ENCODE data around the gene KLK13. TPM values are rescaled to one million over a fixed set of nuclear protein-coding genes. Genes with fewer than 3 reads are reported as not detected.

The KLK13 gene, protein sequence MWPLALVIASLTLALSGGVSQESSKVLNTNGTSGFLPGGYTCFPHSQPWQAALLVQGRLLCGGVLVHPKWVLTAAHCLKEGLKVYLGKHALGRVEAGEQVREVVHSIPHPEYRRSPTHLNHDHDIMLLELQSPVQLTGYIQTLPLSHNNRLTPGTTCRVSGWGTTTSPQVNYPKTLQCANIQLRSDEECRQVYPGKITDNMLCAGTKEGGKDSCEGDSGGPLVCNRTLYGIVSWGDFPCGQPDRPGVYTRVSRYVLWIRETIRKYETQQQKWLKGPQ
- not detected in 2 replicates for polyA plus RNA-seq (2012; rRNA removed)
- polyA plus RNA-seq (2012; cell fraction: cytosol; rRNA removed) = not detected in 2 replicates
- polyA plus RNA-seq (2012; cell fraction: nucleus; rRNA removed) = not detected in 2 replicates

DNA sequence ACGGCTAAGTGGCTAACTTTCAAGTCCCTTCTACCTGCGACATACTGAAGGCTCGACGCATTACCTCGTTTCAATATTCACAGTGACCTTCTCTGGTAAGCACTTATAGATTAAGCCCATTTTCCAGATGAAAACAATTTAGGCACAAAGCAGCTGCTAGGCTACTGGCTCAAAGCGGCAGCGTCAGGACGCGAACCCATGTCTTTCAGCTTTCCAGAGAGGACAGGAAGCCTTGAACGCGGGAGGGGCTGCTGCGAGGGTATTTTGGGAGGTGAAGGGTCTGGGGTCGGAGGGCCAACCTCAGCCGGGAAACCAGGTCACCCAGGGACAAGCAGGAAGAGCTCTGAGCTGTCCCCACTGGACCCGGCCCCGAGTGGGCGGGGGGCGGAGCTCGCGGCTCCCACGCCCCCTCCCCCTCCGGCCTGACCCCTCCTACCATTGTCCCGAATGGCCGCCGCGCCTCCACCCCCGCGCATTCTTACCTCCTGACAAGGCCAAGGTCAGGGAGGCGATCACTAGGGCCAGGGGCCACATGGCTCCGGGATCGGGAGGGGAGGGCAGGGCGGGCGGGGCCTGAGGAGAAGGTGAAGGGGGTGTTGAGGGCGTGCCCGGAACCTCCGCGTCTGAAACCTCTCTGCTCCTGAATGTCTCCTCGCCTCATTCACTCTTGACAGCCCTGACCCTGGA, at the start of gene KLK13:
Gene KLK13 (minus strand): TSS at position 559 of the 687 bp plus-strand sequence. CDS start 25 bp downstream, at position 534.
- CTCF ChIA-PET = no interaction called here
- H3K4me1 ChIP-seq (ENCODE audit: control insufficient read depth in 1 of 2, insufficient read depth in 2 of 2, low read depth in 1 of 2, low read length in 1 of 2) = no peaks in the 10 kb centered on the region
- no peaks in the 10 kb centered on the region for H4K20me1 ChIP-seq (ENCODE audit: insufficient read depth)
- H3K9me3 ChIP-seq = no peaks in the 10 kb centered on the region
- no peak within 1 kb of the TSS for H3K4me3 ChIP-seq (ENCODE audit: low read depth in 2 of 2, low read length in 1 of 2)
- H3K9me2 ChIP-seq = no peaks in the 10 kb centered on the region
- no peak within 1 kb of the TSS for H3K27ac ChIP-seq (ENCODE audit: low read depth in 2 of 2, low read length in 1 of 2)
- 10% methylated on average over 29 of the region's 38 CpGs for WGBS (ENCODE audit: low lambda C conversion rate)
- H3K79me2 ChIP-seq (ENCODE audit: insufficient read depth) = no peaks in the 10 kb centered on the region
- H2AFZ ChIP-seq (ENCODE audit: low read depth) = no peak within 1 kb of the TSS
- POLR2A ChIA-PET = no interaction called here
- H3F3A ChIP-seq (replicated peaks; ENCODE audit: insufficient read depth) = no peaks in the 10 kb centered on the region
- peaks cover 58% of the 10 kb centered on the region; the same call in 1 of the 2 replicates for H3K27me3 ChIP-seq (ENCODE audit: insufficient read depth)
- no peaks in the 10 kb centered on the region for H3K36me3 ChIP-seq (replicated peaks in 1 of 2; ENCODE audit: control insufficient read depth in 1 of 2, insufficient read depth in 2 of 2, low read length in 1 of 2)
- no peak for DNase-seq
- no peak for TF ChIP-seq TCF12 (IDR thresholded peaks at IDR 0.05)
- no peak for TF ChIP-seq EZH2phosphoT487 (IDR thresholded peaks at IDR 0.05; ENCODE audit: borderline replicate concordance, low read depth)
- no peak for TF ChIP-seq FOXM1 (IDR thresholded peaks at IDR 0.05; ENCODE audit: low read depth)
- TF ChIP-seq GATA2 (CRISPR knock-in tag; IDR thresholded peaks at IDR 0.05) = no peak
- no peak for TF ChIP-seq RFX5 (IDR thresholded peaks at IDR 0.05; ENCODE audit: low read length)
- TF ChIP-seq, protein P1, sequence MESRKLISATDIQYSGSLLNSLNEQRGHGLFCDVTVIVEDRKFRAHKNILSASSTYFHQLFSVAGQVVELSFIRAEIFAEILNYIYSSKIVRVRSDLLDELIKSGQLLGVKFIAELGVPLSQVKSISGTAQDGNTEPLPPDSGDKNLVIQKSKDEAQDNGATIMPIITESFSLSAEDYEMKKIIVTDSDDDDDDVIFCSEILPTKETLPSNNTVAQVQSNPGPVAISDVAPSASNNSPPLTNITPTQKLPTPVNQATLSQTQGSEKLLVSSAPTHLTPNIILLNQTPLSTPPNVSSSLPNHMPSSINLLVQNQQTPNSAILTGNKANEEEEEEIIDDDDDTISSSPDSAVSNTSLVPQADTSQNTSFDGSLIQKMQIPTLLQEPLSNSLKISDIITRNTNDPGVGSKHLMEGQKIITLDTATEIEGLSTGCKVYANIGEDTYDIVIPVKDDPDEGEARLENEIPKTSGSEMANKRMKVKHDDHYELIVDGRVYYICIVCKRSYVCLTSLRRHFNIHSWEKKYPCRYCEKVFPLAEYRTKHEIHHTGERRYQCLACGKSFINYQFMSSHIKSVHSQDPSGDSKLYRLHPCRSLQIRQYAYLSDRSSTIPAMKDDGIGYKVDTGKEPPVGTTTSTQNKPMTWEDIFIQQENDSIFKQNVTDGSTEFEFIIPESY (IDR thresholded peaks at IDR 0.05; ENCODE audit: borderline replicate concordance, low read depth) = no peak
- H3K9ac ChIP-seq = no peak within 1 kb of the TSS
- H3K4me2 ChIP-seq = no peak within 1 kb of the TSS

DNA sequence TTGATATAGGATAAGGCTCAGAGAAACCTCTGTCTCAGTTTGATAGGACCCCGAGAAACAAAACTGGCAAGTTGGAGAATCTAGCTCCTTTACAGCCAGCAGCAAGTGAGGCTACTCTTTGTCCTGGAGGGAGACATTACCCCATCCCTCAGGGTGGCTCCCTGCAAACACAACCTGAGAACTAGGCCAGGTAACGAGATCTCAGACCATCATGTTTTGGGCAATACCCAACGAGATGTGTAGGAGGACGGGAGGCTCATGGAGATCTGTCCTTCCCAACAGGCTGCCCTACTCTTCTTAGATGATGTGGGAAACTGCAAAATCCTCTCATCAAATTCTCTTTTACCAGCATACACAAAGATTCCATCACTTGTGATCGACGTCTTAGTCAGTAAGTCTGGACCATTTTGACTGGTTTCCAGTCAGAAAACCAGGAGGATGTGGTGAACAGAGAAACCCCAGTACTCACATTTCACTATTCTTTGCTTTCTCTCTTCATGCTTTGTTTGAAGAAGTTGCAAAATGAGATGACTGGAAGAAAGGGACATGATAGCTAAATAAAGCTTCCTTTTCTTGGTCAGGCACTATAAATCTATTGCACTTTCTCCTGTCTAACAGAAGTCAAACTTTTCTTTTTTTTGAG, 49.3 kb upstream of the KLK13 start:
- no peak overlapping the region for H2AFZ ChIP-seq (ENCODE audit: low read depth)
- H3K9me2 ChIP-seq = no peaks in the 10 kb centered on the region
- H3K36me3 ChIP-seq (replicated peaks in 1 of 2; ENCODE audit: control insufficient read depth in 1 of 2, insufficient read depth in 2 of 2, low read length in 1 of 2) = no peaks in the 10 kb centered on the region
- H3K4me3 ChIP-seq (ENCODE audit: low read depth in 2 of 2, low read length in 1 of 2) = no peak overlapping the region
- 5% methylated on average over 6 of the region's 6 CpGs for WGBS (ENCODE audit: low lambda C conversion rate)
- H3K4me2 ChIP-seq = no peak overlapping the region
- H3K79me2 ChIP-seq (ENCODE audit: insufficient read depth) = no peaks in the 10 kb centered on the region
- H4K20me1 ChIP-seq (ENCODE audit: insufficient read depth) = no peaks in the 10 kb centered on the region
- no peaks in the 10 kb centered on the region for H3K9me3 ChIP-seq
- DNase-seq = no peak
- H3K4me1 ChIP-seq (ENCODE audit: control insufficient read depth in 1 of 2, insufficient read depth in 2 of 2, low read depth in 1 of 2, low read length in 1 of 2) = no peaks in the 10 kb centered on the region
- POLR2A ChIA-PET = no interaction called here
- H3K9ac ChIP-seq = no peak overlapping the region
- H3K27ac ChIP-seq (ENCODE audit: low read depth in 2 of 2, low read length in 1 of 2) = no peak overlapping the region
- H3K27me3 ChIP-seq (ENCODE audit: insufficient read depth) = peaks cover 68% of the 10 kb centered on the region
- H3F3A ChIP-seq (replicated peaks; ENCODE audit: insufficient read depth) = no peaks in the 10 kb centered on the region
- CTCF ChIA-PET = interaction anchor here (0.6 to 1.0 kb wide), 2 partner anchors 15 to 18 kb away, joined by 3 read pairs; no protein-coding TSS in a partner anchor
- TF ChIP-seq MXI1 (IDR thresholded peaks at IDR 0.05; ENCODE audit: low read depth, low read length) = no peak
- no peak for TF ChIP-seq ELF1 (IDR thresholded peaks at IDR 0.05)
- TF ChIP-seq RXRA (IDR thresholded peaks at IDR 0.05; ENCODE audit: borderline replicate concordance, low read depth) = no peak
- TF ChIP-seq FOXJ3 (CRISPR knock-in tag; IDR thresholded peaks at IDR 0.05) = no peak
- TF ChIP-seq EP300 (IDR thresholded peaks at IDR 0.05; ENCODE audit: borderline replicate concordance in 1 of 2, low read depth in 1 of 2, low read length in 1 of 2) = no peak
- TF ChIP-seq, protein P2, sequence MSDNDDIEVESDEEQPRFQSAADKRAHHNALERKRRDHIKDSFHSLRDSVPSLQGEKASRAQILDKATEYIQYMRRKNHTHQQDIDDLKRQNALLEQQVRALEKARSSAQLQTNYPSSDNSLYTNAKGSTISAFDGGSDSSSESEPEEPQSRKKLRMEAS (IDR thresholded peaks at IDR 0.05; ENCODE audit: low read depth) = no peak
- TF ChIP-seq SIN3A (IDR thresholded peaks at IDR 0.05; ENCODE audit: borderline replicate concordance, low read depth, low read length) = no peak
- TF ChIP-seq, protein P3, sequence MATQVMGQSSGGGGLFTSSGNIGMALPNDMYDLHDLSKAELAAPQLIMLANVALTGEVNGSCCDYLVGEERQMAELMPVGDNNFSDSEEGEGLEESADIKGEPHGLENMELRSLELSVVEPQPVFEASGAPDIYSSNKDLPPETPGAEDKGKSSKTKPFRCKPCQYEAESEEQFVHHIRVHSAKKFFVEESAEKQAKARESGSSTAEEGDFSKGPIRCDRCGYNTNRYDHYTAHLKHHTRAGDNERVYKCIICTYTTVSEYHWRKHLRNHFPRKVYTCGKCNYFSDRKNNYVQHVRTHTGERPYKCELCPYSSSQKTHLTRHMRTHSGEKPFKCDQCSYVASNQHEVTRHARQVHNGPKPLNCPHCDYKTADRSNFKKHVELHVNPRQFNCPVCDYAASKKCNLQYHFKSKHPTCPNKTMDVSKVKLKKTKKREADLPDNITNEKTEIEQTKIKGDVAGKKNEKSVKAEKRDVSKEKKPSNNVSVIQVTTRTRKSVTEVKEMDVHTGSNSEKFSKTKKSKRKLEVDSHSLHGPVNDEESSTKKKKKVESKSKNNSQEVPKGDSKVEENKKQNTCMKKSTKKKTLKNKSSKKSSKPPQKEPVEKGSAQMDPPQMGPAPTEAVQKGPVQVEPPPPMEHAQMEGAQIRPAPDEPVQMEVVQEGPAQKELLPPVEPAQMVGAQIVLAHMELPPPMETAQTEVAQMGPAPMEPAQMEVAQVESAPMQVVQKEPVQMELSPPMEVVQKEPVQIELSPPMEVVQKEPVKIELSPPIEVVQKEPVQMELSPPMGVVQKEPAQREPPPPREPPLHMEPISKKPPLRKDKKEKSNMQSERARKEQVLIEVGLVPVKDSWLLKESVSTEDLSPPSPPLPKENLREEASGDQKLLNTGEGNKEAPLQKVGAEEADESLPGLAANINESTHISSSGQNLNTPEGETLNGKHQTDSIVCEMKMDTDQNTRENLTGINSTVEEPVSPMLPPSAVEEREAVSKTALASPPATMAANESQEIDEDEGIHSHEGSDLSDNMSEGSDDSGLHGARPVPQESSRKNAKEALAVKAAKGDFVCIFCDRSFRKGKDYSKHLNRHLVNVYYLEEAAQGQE (IDR thresholded peaks at IDR 0.05; ENCODE audit: low read depth, low read length) = no peak
- no peak for TF ChIP-seq RCOR1 (IDR thresholded peaks at IDR 0.05; ENCODE audit: low read length)
- no peak for TF ChIP-seq GABPA (IDR thresholded peaks at IDR 0.05; ENCODE audit: low read depth)
- TF ChIP-seq NFIC (IDR thresholded peaks at IDR 0.05; ENCODE audit: borderline replicate concordance) = no peak
- TF ChIP-seq FOXM1 (IDR thresholded peaks at IDR 0.05; ENCODE audit: low read depth) = no peak
- no peak for TF ChIP-seq RAD21 (IDR thresholded peaks at IDR 0.05; ENCODE audit: low read length)
- no peak for TF ChIP-seq YY1 (IDR thresholded peaks at IDR 0.05; ENCODE audit: low read depth)
- TF ChIP-seq TAF1 (IDR thresholded peaks at IDR 0.05; ENCODE audit: borderline replicate concordance, low read depth, low read length) = no peak

Measured in SK-N-SH (cell line).